ENCODE data around the gene SCFD2. TPM values are rescaled to one million over a fixed set of nuclear protein-coding genes. Genes with fewer than 3 reads are reported as not detected.

The SCFD2 gene
- total and polyA plus RNA-seq, 10 of the 15 experiments (the other 5 are each of a cell fraction or from before 2014, with no cell fraction given), result 4.8 to 37.6 (median 24.9) TPM

- Histone ChIP-seq H3K27me3 (replicated peaks in 1 of 2; ENCODE audit: control insufficient read depth in 2 of 2, insufficient read depth in 2 of 2, low read length in 1 of 2) (no peaks in the 10 kb centered on the region), H3K36me3 (ENCODE audit: control insufficient read depth in 2 of 2, insufficient read depth in 2 of 2, low read length in 1 of 2) (no peaks in the 10 kb centered on the region), H3K27ac (ENCODE audit: control insufficient read depth, insufficient read depth) (no peak overlapping the region), H3K79me2 (ENCODE audit: control insufficient read depth, insufficient read depth, low read length) (no peaks in the 10 kb centered on the region), H3K9me3 (replicated peaks; ENCODE audit: control insufficient read depth, insufficient read depth, low read length) (no peaks in the 10 kb centered on the region; the same call in 2 of the 3 replicates), H3K4me2 (ENCODE audit: control insufficient read depth, insufficient read depth) (no peak overlapping the region), H2AFZ (ENCODE audit: control insufficient read depth, low read depth, low read length) (no peak overlapping the region), H3K4me1 (ENCODE audit: control insufficient read depth, insufficient read depth, low read length) (no peaks in the 10 kb centered on the region), H3K4me3 (no peak overlapping the region), H4K20me1 (ENCODE audit: control insufficient read depth, insufficient read depth) (no peaks in the 10 kb centered on the region), H3K9ac (ENCODE audit: control insufficient read depth, insufficient read depth, low read length) (no peak overlapping the region)
- intact Hi-C loops (cut with micrococcal nuclease; ENCODE audit: unreplicated experiment) (no loop called here), in situ Hi-C loops (cut with MboI) (no loop called here)
- no peak for DNase-seq (ENCODE audit: low read depth, low spot score)
- BruUV-seq (replicated peaks), result no TSS peak
- no peak for ATAC-seq
- RAD21 ChIA-PET (ENCODE audit: unreplicated experiment), result no interaction called here
- no peak for FAIRE-seq
- 95% methylated on average over 1 of the region's 1 CpG for WGBS (ENCODE audit: insufficient coverage, insufficient replicate concordance, low lambda C conversion rate, missing lambda C conversion rate)
- POLR2A ChIA-PET, result no interaction called here
- CTCF ChIA-PET, result interaction anchor here (0.9 kb wide), 1 partner anchor 101 kb away, joined by 4 read pairs; no protein-coding TSS in a partner anchor
- SMC1A ChIA-PET (ENCODE audit: uncharacterized antibody, unreplicated experiment), result no interaction called here
- TF ChIP-seq PBX3 (IDR thresholded peaks at IDR 0.05; ENCODE audit: insufficient replicate concordance, low read depth, low read length) (no peak), BCLAF1 (IDR thresholded peaks at IDR 0.05) (no peak), ZNF24 (IDR thresholded peaks at IDR 0.05) (no peak), IRF5 (IDR thresholded peaks at IDR 0.05; ENCODE audit: borderline replicate concordance) (no peak), KLF5 (IDR thresholded peaks at IDR 0.05; ENCODE audit: partially characterized antibody) (no peak), E2F8 (IDR thresholded peaks at IDR 0.05; ENCODE audit: low read depth, partially characterized antibody) (no peak), RELB (IDR thresholded peaks at IDR 0.05; ENCODE audit: low read depth) (no peak), ZNF384 (IDR thresholded peaks at IDR 0.05; ENCODE audit: borderline replicate concordance, low read depth, low read length) (no peak), IKZF2 (IDR thresholded peaks at IDR 0.05) (no peak), NFIC (IDR thresholded peaks at IDR 0.05; ENCODE audit: low read depth, low read length) (no peak), RELA (IDR thresholded peaks at IDR 0.05; ENCODE audit: borderline replicate concordance, partially characterized antibody) (no peak), HDAC2 (IDR thresholded peaks at IDR 0.05) (no peak), ZSCAN29 (IDR thresholded peaks at IDR 0.05) (no peak), YY1 (IDR thresholded peaks at IDR 0.05; ENCODE audit: low read depth, low read length) (no peak)
Observed at GRCh38 chr4:53116954-53117353, 248.9 kb downstream of the SCFD2 start.
